Activated T-helper 9 cell treated with anti-CD3 and anti-CD28 coated beads, Interleukin-2, amount 50 U/mL, for 16 hours (primary cell): ENCODE data around the gene NUP153.
A peak's percentile ranks its signal among the peaks of the same experiment; 100 is the strongest.
"Not testable (repeated sequence)": the region's sequence is repeated elsewhere in the genome, so short reads cannot be mapped to it uniquely, and the experiment has no call there.

Experiments used
- DNase-seq: peaks from one replicate; pipeline ENCODE4 v3.0.0-alpha.2; 2020; ENCODE audit warnings: low read depth

Gene NUP153

GRCh38 chr6:17706580-17707370 is at the start of gene NUP153:
TSS of gene NUP153 (minus strand) at chr6:17706925. CDS start at chr6:17706387, 538 bp downstream.
- peak; percentile 100 for DNase-seq

GRCh38 chr6:17754254-17754653 is 47.5 kb upstream of the NUP153 start:
- no peak for DNase-seq

GRCh38 chr6:17745324-17745723 is 38.6 kb upstream of the NUP153 start:
- DNase-seq: not testable (repeated sequence)

GRCh38 chr6:17744757-17745308 is 38.1 kb upstream of the NUP153 start:
- not testable (repeated sequence) for DNase-seq

- no peak for DNase-seq
Observed at GRCh38 chr6:17744019-17744756, 37.5 kb upstream of the NUP153 start.

- DNase-seq: no peak
Observed at GRCh38 chr6:17741507-17741906, 34.8 kb upstream of the NUP153 start.

- DNase-seq: no peak
Observed at GRCh38 chr6:17740559-17741220, 34.0 kb upstream of the NUP153 start.

- no peak for DNase-seq
Observed at GRCh38 chr6:17737704-17738252, 31.1 kb upstream of the NUP153 start.

GRCh38 chr6:17735311-17735710 is 28.6 kb upstream of the NUP153 start:
- DNase-seq: not testable (repeated sequence)

- DNase-seq: no peak
Observed at GRCh38 chr6:17730078-17730704, 23.5 kb upstream of the NUP153 start.

GRCh38 chr6:17729223-17730077 is 22.7 kb upstream of the NUP153 start:
- DNase-seq: no peak

- no peak for DNase-seq
Observed at GRCh38 chr6:17728551-17729222, 22.0 kb upstream of the NUP153 start.

- DNase-seq: no peak
Observed at GRCh38 chr6:17725083-17725482, 18.4 kb upstream of the NUP153 start.

GRCh38 chr6:17724341-17724740 is 17.6 kb upstream of the NUP153 start:
- no peak for DNase-seq

GRCh38 chr6:17721671-17722070 is 14.9 kb upstream of the NUP153 start:
- DNase-seq: no peak

GRCh38 chr6:17719323-17720041 is 12.8 kb upstream of the NUP153 start:
- DNase-seq: no peak

GRCh38 chr6:17716221-17716620 is 9.5 kb upstream of the NUP153 start:
- DNase-seq: no peak

GRCh38 chr6:17714879-17715851 is 8.4 kb upstream of the NUP153 start:
- DNase-seq: no peak
